ENCODE measurements around the gene WDFY2.
"Not testable (repeated sequence)": the region's sequence is repeated elsewhere in the genome, so short reads cannot be mapped to it uniquely, and the experiment has no call there.

The WDFY2 gene, protein sequence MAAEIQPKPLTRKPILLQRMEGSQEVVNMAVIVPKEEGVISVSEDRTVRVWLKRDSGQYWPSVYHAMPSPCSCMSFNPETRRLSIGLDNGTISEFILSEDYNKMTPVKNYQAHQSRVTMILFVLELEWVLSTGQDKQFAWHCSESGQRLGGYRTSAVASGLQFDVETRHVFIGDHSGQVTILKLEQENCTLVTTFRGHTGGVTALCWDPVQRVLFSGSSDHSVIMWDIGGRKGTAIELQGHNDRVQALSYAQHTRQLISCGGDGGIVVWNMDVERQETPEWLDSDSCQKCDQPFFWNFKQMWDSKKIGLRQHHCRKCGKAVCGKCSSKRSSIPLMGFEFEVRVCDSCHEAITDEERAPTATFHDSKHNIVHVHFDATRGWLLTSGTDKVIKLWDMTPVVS

DNA sequence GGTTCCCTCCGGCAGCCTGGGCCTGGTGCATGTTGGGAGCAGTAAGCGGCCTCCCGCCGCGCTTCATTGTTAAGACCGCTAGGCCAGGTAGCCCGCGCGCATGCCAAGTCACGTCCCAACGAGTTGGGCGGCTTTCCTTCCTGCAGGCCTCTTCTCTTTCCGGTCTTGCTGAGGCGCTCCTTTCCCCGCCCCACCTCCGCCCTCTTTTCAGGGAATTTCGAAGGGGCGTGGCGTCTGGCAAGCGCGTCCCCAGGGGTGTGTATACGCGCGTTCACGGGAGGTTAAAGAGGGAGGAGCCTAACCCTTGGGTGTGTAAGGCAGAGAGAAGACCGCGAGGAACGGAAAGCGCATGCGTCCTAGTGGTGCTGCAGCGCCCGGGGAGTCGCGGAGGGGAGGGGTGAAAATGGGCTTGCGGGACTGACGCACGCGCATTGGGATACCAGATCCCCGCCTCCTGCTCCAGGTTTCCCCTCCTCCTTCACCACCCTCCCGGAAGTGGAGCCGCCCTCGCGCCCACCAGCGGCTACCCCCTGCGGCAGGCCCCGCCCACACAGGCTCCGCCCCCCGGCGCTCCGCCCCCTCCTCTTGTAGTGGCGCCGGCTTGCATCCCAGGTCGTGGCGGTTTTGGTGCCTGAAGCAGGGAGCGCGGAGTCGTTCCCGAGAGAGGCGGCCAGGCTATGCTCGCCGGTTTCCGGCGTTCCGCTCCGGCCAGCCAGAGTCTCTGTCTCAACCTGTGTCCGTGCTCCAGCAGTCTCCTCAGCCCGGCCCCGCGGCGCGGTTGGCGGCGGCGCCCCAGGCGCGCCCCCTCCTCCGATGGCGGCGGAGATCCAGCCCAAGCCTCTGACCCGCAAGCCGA lies at the start of gene WDFY2:
Gene WDFY2, plus strand, starts transcription at position 588 of the 856 bp plus-strand sequence. Its CDS starts 226 bp downstream, at position 814.
- DNase-seq = peak; percentile 95

DNA sequence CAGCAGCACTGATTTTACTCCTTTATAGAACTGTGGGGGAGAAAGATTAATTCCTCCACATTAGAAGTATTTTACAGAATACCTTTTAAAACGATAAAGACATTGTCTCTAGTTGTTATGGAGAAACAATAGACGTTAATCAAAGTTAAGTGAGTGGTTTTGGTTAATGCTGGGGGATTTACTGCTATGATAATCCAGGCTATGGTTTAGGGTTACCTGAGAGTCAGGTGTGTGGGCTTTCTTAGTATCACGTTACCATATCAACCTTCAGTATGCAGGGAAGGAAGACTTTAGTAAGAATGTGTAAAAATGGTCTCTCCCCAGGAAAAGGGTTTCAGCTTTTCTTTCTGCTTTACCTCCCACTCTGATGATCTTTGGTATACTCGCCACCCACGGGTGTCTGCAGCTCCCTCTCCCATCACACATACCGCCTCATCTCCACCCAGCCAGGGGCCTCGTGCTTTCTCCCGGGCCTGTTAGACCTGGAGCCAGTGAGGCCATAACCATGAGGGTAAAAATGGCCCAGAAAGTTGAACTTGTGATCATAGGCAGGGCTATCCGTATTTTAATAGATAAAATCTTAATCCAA lies 45.6 kb upstream of the WDFY2 start:
- DNase-seq = no peak

DNA sequence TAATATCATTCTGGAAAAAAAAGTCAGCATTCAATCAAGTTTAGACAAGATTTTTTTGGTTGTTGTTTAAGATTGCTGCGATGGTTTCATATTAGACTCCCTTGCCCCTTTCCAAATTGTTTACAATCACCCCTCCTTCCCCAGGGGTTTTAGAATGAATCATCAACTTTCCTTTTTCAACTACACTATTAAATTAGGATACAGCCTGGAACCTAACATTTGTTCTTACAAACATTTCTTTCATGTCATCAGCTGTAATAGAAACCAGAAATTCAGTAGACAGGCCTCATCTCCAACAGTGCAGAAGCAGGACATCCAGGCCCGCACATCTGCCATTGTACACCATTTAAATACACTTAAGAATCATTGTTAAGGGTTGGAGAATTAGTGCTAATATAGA lies 44.4 kb upstream of the WDFY2 start:
- DNase-seq = no peak

DNA sequence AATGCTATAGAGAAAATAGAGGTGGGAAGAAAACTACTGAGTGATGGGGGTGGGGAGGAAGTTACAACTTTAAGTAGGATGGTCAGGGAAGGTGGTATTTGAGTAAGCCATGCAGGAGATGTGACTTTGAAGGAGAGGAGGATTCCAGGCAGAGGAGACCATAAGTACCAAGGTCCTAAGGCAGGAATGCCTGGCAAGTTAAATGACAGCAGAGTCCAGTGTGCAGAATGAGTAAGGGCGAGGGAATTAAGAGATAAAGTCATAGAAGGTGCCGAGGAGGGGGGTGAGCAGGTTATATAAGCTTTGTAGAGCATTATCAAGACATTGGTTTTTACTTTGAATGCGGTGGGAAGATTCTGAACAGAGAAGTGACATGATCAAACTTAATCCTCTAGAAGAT lies 43.2 kb upstream of the WDFY2 start:
- DNase-seq = no peak

DNA sequence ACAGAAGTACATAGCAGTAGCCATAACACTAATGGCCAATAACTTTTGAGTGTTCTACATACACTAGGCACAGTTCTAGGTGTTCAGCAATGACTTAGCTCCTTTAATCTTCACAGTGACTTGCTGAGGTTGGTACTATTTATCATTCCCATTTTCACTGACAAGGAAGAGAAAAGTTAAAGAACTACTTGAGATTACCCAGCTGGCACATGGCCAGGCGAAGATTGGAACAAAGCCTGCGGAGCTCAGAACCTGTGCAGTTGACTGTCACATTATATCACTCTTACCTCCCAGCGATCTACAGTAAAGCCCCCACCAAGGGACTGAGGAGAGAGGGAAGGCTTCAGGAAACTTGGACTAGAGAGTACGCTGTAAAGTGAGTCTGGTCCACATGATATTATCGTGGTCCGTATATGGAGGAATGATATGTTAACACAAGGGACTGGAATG lies 42.4 kb upstream of the WDFY2 start:
- no peak for DNase-seq

DNA sequence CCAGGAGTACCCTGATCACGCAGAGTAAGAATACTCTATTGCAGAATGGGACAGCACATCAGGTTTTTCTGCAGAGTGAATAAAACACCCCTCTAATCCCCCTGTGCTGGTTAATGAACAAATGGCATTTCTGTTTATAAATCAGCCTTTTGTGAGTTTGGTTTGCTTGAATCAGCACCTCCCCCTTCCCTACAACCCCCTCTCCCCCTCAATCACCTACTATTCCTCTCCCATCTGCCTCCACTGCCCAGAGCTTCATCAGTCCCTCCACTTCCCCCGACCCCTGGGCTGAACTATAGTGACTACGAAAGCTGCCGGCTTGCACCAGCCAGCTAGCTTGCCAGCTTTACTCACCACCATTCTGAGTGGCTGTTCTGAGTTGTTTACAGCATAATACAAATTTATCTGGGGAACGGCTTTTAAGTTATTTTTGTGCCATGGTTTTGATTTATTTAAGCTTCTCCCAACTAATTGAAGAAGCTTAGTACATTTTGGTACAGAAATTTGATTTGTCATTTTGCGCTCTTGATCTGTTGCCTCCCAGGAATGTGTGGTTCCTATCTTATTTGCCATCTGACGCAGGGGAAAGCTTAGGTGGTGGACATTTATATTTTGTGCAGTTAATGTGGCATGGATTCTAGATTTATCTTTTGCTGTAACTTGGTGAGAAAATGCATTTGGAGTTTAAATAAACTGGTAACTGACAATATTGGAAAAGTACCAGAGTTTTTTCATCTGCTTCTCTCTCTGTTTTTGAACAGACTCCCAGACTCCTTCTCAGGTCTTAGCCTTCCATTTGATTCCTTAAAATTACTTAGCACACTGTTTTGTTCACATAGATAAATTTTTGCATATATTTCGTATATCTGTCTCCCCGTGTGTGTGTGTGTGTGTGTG lies 41.7 kb upstream of the WDFY2 start:
- no peak for DNase-seq

DNA sequence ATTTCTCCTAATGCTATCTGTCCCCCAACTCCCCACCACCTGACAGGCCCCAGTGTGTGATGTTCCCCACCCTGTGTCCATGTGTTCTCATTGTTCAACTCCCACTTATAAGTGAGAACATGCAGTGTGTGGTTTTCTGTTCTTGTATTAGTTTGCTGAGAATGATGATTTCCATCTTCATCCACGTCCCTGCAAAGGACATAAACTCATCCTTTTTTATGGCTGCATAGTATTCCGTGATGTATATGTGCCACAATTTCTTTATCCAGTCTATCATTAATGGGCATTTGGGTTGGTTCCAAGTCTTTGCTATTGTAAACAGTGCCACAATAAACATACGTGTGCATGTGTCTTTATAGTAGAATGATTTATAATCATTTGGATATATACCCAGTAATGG lies 38.8 kb upstream of the WDFY2 start:
- not testable (repeated sequence) for DNase-seq

DNA sequence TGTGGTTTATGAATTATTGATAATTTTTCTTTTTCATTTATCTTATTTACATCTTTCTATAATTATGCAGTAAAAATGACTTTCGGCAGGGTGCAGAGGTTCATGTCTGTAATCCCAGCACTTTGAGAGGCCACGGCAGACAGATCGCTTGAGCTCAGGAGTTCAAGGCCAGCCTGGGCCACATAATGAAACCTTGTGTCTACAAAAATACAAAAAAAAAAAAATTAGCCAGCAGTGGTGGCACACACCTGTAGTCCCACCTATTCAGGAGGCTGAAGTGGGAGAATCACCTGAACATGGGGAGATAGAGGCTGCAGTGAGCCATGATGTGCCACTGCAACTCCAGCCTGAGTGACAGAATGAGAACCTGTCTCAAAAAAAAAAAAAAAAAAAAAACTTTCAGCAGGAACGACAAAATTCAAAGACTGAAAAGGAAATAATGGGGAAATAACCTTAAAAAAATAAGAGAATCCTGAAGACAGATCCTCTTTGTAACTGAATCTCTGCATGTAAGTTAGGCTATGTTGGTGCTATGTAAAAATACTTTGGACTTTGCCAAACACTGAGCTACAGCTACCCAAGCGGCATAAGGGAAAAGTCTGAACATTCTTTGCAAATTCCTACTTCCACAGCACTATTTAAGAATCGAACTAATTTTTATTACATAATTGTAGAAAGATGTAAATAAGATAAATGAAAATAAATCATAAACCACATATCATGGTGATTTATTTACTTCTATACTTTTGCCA lies 36.7 kb upstream of the WDFY2 start:
- DNase-seq = no peak

DNA sequence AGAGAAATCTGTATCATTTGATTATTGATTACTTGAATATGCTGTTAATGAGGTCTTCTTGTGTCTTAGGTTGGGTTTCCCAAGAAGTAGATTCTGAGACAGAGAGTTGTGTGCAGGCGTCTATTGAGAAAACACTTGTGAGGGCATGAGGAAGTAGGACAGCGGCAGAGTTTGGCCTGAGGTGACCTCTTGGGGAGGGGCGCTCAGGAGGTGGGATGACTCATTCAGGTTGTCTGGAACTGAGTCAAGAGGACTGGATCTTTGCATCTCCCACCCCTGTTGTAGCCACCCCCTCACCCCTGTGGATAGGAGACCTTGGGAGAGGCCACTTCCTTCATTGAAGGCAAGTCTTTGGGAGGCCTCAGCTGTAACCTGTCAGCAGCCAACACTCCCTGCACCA lies 35.2 kb upstream of the WDFY2 start:
- no peak for DNase-seq

DNA sequence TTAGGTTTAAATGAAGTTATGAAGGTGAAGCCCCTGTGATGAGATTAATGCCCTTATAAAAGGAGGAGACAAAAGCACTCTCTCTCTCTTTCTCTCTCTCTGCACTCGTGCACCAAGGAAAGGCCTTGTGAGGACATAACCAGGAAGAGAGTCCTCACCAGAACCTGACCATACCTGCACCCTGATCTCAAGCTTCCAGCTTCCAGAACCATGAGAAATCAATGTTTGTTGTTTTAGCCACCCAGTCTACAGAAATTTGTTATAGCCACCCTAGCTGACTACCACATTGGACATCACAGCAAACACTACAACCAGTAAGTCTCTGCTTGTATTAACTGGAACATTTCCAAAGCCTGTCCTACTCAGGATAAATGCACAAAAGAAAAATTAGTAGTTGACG lies 34.7 kb upstream of the WDFY2 start:
- DNase-seq = no peak

DNA sequence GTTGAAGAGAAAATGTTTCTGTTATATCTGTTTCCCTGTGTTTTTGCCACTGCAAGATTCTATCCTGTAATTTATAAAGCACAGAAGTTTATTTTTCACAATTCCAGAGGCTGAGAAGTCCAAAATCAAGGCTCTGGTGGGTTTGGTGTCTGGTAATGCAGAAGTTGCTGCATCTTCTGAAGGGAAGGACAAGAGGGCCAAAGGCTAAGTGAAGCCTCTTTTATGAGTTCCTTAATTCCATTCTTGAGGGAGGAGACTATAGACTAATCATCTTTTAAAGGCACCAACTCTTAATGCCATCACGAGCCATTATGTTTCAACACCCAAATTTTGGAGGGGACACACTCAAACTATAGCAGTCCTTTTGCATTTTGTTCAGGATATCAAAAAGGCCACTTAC lies 34.1 kb upstream of the WDFY2 start:
- DNase-seq = no peak

DNA sequence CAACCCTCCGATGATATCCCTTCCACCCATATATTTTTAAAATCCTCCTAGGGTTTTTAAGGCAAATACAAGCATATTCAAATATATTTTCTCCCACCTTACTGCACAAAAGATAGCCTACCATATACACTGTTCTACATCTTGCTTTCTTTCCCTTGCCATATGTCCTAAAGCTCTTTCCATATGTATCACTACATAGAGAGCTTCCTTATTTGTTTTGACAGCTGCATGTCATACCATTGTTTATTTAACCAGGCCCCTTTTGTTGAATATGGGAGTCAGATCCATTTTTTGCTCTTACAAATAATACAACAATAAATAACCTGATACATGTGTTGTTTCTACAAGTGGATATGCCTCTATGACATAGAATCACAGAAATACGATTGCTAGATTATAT lies 32.8 kb upstream of the WDFY2 start:
- no peak for DNase-seq

DNA sequence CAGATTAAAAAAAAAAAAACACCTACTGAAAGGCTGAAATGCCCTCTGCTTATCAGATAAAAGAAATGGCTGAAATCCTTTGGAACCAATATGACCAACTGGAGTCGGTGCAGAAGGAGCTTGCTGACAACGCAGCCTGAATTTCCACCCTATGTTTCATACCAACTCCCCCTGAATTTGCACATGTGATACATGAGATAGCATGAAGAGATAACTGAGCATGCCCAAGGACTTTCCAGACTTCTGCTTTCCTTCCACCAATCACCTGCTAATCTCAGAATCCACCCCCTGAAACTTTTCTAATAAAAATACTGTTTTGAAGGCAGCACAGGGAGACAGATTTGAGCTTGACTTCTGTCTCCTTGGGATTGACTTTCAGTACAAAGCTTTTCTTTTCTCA lies 32.2 kb upstream of the WDFY2 start:
- DNase-seq = no peak

DNA sequence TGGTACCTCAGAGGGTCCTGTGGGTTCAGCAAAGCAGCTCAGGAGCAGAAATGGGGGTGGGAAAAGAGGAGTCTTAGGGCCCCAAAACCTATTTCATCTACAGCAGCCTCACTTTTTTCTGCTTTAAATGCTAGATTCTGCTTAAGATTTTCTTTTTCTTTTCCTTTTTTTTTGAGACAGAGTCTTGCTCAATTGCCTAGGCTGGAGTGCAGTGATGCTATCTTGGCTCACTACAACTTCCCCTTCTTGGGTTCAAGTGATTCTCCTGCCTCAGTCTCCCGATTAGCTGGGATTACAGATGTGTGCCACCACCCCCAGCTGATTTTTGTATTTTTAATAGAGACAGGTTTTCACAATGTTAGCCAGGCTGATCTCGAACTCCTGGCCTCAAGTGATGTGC lies 30.7 kb upstream of the WDFY2 start:
- no peak for DNase-seq

DNA sequence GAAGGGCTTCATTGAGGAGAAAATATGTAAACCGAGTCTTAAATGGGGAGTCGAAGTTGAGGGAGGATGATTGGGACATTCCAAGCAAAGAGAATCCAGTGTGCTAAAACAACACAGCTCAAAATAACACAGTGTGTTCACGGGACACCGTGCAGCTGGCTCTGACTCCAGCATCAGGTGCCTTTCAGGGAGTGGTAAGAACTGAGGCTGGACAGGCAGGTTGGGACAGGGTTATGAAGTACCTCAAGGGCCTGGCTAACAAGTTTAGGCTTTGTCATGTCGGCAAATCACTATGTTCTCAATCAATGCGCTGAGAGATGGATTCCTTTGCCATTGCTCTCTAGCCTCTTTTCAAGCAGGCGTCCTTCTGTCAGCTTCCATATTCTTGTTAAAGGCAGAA lies 27.5 kb upstream of the WDFY2 start:
- DNase-seq = no peak

DNA sequence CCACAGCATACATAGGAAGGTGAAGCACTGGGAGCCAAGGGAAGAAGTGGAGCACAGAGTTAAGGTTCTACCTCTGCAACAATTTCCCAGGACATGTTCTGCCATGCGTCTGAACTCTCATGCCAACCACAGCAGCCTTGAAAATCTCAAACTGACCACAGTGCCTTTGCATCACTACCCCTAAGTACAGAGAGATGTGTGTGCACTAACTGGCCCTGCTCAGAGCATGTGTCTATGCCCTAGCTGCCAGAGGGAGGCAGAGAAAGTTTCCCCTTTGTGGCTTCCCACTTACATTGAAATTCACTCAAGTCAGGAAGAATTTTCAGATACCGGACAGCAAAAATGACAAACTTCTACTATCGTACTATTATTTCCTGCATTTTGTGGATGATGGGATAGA lies 26.8 kb upstream of the WDFY2 start:
- DNase-seq = no peak

DNA sequence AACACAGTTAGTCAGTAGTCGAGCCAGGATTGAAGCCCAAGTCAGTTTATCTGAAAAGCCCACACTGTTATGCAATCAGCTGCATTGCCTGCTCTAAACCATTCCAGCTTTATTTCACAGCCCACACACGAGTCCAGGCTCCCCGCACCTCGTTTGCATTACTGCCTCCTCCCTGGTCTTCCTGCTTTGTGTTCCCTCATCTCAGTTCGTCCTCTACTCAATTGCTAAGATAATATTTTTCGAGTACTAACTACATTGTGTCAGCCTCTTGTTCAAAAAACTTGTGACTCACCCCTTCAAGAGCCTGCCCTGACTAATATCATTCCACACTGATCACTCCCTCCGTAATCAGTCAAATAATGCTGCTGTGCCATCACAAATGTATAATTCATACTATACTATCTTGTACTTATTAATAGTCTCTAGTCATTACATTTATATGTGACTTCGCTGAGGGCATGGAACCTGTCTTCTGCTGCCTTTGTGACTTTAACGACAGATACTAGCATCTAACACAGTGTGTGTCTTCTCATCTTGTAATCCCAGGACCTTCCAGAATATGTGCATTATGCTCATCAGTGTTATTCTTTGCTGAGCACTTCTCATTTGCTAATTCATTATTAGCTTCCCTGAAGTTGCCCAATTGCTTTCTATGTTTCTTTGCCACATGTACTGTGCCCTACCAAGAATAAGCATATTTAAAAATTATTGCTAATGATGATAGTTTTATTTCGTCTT lies 26.2 kb upstream of the WDFY2 start:
- DNase-seq = no peak

DNA sequence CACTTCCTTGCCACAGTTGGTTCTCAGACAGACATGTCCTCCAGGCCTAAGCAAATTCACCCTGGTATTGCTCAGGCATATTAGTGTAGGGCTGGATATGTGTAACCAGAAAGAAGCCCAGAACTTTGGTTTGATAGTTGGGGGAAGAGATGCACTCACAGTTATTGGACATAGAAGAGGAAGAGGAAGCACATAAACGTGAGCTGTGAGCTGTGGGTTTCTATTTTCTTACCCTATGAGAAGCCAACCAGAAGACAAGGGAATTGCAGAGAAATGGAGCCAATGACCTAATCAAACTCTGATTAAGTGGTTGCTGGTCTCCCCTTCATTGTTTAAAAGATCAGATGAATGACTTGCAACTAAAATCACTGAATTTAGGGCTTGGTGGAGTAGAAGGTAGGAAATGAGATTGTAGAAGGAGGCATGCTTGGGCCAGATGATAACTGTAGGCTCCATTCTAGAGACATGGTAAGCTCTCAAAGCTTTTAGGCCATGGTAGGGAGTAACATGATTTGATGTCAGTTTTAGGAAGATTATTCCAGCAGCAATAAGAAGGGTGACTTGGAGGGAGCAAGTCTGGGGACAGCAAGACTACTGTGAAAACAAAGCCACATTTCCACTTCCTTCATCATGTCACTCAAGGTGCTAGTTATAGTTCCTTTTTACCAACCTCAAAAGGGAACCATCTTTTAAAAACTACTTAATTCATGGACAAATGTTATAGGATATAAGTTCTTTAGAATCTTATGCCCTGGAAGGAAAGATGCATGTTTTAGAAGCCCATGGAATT lies 24.1 kb upstream of the WDFY2 start:
- no peak for DNase-seq

DNA sequence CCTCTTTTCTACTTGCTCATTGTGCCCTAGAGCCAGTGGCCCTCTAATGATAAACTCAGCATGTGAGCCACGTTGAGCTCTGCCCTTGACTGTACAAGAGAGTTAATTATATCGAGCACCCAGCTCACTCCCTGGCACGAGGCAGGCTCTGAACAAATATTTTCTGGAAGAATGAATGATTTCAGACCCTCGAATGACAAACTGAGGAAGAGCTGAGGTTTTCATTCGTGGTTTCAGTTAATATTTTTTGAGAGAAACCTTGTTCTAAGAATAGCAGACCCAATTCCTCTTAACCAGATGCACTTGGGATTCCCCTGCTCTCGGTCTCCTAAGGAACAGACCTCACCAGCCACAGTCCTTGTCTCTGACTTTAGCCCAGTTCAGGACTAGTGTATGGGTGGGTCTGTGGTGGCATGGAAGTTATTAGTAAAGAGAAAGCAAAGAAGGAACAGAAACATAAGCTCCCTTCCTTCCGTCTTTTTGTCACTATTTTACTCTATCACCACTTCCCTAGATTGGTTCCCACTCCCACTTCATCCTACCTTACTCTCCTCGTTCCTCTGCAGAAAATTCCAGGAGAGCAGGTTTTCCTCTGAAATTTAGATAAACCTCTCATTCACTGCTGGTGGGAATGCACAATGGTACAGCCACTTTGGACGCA lies 22.1 kb upstream of the WDFY2 start:
- DNase-seq = no peak

DNA sequence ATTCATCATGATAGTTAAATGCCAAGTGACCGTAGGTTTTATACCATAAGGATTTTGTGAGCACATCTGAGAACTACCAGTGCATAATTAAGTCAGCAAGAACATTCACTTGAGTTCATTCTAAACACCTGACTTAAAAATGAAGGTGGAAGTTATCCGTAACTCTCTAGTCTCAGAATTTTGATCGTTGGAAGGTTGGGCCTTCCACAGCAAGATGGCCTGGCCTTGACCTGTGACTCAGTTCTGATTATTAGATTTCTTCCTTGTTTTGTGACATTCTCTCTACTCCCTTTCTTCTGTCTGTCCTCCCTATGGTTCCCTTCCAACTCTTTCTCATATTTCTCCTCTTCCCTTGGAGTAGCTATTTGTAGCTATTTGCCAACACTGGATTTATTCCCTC lies 20.0 kb upstream of the WDFY2 start:
- no peak for DNase-seq

All from NCI-H510A treated with DMSO at 0.1 percent for 48 hours (cell line).